PC-3 (cell line): Measurements from ENCODE around the gene DHX40. TPM values are rescaled to one million over a fixed set of nuclear protein-coding genes. Genes with fewer than 3 reads are reported as not detected.
A peak's percentile ranks its signal among the peaks of the same experiment; 100 is the strongest.

Source experiments
- ATAC-seq: fragments of 200-7000 bp; cut with Tn5 transposase; 2 replicates; pipeline ENCODE4 v1.9.1; 2020; ENCODE audit warnings: mild to moderate bottlenecking, moderate library complexity
- BruUV-seq: library from RNA; stranded (reverse); fragments of 400-500 nt; replicated peaks from 2 replicates; lab custom pipeline; 2021; lab: Mats Ljungman, UMichigan
- CTCF ChIA-PET: fragments of 300-600 bp; sonication (Branson Sonifier 250); formaldehyde crosslinking; loops from one replicate; lab custom pipeline; 2022; ENCODE audit warnings: antibody characterized with exemption; lab: Charles Lee
- POLR2A ChIA-PET: fragments of 300-600 bp; sonication (Branson Sonifier 250); formaldehyde crosslinking; loops from one replicate; lab custom pipeline; 2022; ENCODE audit warnings: antibody characterized with exemption; ENCODE audit not compliant: unreplicated experiment; lab: Charles Lee
- DNase-seq: peaks from one replicate; pipeline ENCODE4 v3.0.0-alpha.2; 2015
- H2AFZ ChIP-seq: fragments of 300-600 bp; sonication (generic); 2 replicates; pipeline ENCODE4 v1.6.0; 2016; ENCODE audit warnings: antibody characterized with exemption, low read length
- H3F3A ChIP-seq: fragments of 300-600 bp; sonication (generic); one replicate; pipeline ENCODE4 v1.6.0; 2017; ENCODE audit warnings: antibody characterized with exemption, low read length, control low read depth, mild to moderate bottlenecking; ENCODE audit not compliant: unreplicated experiment
- H3K27ac ChIP-seq: fragments of 300-600 bp; sonication (generic); 2 replicates; pipeline ENCODE4 v1.5.1; 2016; ENCODE audit warnings: mild to moderate bottlenecking, low read length
- H3K27me3 ChIP-seq: fragments of 300-600 bp; sonication (generic); 2 replicates; pipeline ENCODE4 v1.6.1; 2016; ENCODE audit warnings: low read length, mixed read lengths
- H3K36me3 ChIP-seq: fragments of 300-600 bp; sonication (generic); 2 replicates; pipeline ENCODE4 v1.6.1; 2016; ENCODE audit warnings: low read depth, mixed run types, low read length, mixed read lengths
- H3K4me1 ChIP-seq: fragments of 300-600 bp; sonication (generic); 2 replicates; pipeline ENCODE4 v1.5.1; 2016; ENCODE audit warnings: low read length; ENCODE audit not compliant: insufficient read depth
- H3K4me2 ChIP-seq: fragments of 300-600 bp; sonication (generic); 2 replicates; pipeline ENCODE4 v1.6.0; 2016; ENCODE audit warnings: low read length
- H3K4me3 ChIP-seq: fragments of 300-600 bp; sonication (generic); 2 replicates; pipeline ENCODE4 v1.5.1; 2016; ENCODE audit warnings: mild to moderate bottlenecking, low read length, mixed read lengths
- H3K79me2 ChIP-seq: fragments of 300-600 bp; sonication (generic); 2 replicates; pipeline ENCODE4 v1.6.1; 2017; ENCODE audit warnings: low read length, mixed read lengths
- H3K9ac ChIP-seq: fragments of 300-600 bp; sonication (generic); 2 replicates; pipeline ENCODE4 v1.6.0; 2016; ENCODE audit warnings: mild to moderate bottlenecking, low read length
- H3K9me2 ChIP-seq: fragments of 300-600 bp; sonication (generic); replicated peaks from 2 replicates; pipeline ENCODE4 v1.6.1; 2016; ENCODE audit warnings: mixed run types, low read length, mixed read lengths
- H3K9me3 ChIP-seq: fragments of 300-600 bp; sonication (generic); 2 replicates; pipeline ENCODE4 v1.6.1; 2016; ENCODE audit warnings: low read length, mixed read lengths
- H4K20me1 ChIP-seq: fragments of 300-600 bp; sonication (generic); 2 replicates; pipeline ENCODE4 v1.6.1; 2016; ENCODE audit warnings: low read length, mixed read lengths
- EZH2 ChIP-seq: fragments of 300-600 bp; sonication (generic); IDR thresholded peaks from one replicate; pipeline ENCODE4 v1.6.1; 2017; ENCODE audit warnings: antibody characterized with exemption, mild to moderate bottlenecking, low read length; ENCODE audit not compliant: unreplicated experiment
- EZH2phosphoT487 ChIP-seq: fragments of 300-600 bp; sonication (generic); IDR thresholded peaks from 2 replicates; pipeline ENCODE4 v1.6.1; 2018; ENCODE audit warnings: mild to moderate bottlenecking, antibody characterized with exemption, low read length, borderline replicate concordance
- intact Hi-C: fragments of 100-400 bp; cut with micrococcal nuclease; formaldehyde crosslinking; loops from 2 replicates; pipeline ENCODE4 v1.9.0; 2023
- total RNA-seq: library from RNA; depleted of rRNA; stranded (reverse); fragments of >200 nt; gene quantifications from 2 replicates; pipeline ENCODE4 v1.2.3, GENCODE V29; 2014
- TF ChIP-seq, protein P1 (sequence below): fragments of 300-600 bp; sonication (generic); conservative IDR thresholded peaks from 2 replicates; pipeline ENCODE4 v1.5.1; 2017; ENCODE audit warnings: antibody characterized with exemption, low read depth, mild to moderate bottlenecking, low read length

Gene DHX40
- total RNA-seq, 1 experiment from 2014 or later, result 38.9 TPM

GRCh38 chr17:59617156-59617732 is 51.8 kb downstream of the DHX40 start:
- Histone ChIP-seq H3K9me3 (no peaks in the 10 kb centered on the region), H3K79me2 (peaks cover 49% of the 10 kb centered on the region), H2AFZ (no peak overlapping the region), H3K4me2 (peak overlapping the region; percentile 88), H3K9me2 (no peaks in the 10 kb centered on the region), H3K36me3 (no peaks in the 10 kb centered on the region), H3K27me3 (no peaks in the 10 kb centered on the region), H3K27ac (no peak overlapping the region), H3K4me3 (peak overlapping the region; percentile 97), H3F3A (no peaks in the 10 kb centered on the region), H3K9ac (peak overlapping the region; percentile 99; the same call in 1 of the 2 replicates), H3K4me1 (peaks cover 24% of the 10 kb centered on the region), H4K20me1 (peaks cover 16% of the 10 kb centered on the region)
- POLR2A ChIA-PET, result no interaction called here
- no peak for ATAC-seq
- BruUV-seq, result no TSS peak
- intact Hi-C loops, result loop anchor here (10.0 kb wide), 1 partner anchor 92 kb away; no protein-coding TSS in a partner anchor
- CTCF ChIA-PET, result interaction anchor here (0.7 kb wide), 1 partner anchor 157 kb away, joined by 4 read pairs; no protein-coding TSS in a partner anchor
- TF ChIP-seq EZH2 (no peak), EZH2phosphoT487 (no peak)
- TF ChIP-seq, protein P1, sequence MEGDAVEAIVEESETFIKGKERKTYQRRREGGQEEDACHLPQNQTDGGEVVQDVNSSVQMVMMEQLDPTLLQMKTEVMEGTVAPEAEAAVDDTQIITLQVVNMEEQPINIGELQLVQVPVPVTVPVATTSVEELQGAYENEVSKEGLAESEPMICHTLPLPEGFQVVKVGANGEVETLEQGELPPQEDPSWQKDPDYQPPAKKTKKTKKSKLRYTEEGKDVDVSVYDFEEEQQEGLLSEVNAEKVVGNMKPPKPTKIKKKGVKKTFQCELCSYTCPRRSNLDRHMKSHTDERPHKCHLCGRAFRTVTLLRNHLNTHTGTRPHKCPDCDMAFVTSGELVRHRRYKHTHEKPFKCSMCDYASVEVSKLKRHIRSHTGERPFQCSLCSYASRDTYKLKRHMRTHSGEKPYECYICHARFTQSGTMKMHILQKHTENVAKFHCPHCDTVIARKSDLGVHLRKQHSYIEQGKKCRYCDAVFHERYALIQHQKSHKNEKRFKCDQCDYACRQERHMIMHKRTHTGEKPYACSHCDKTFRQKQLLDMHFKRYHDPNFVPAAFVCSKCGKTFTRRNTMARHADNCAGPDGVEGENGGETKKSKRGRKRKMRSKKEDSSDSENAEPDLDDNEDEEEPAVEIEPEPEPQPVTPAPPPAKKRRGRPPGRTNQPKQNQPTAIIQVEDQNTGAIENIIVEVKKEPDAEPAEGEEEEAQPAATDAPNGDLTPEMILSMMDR, result no peak
- peak; percentile 54 for DNase-seq

GRCh38 chr17:59619035-59619297 is 53.6 kb downstream of the DHX40 start:
- intact Hi-C loops, result loop anchor here (1.0 to 10.0 kb wide), 3 partner anchors 54 to 94 kb away; partner anchors contain the start of genes DHX40, PTRH2 and VMP1
- TSS peak; percentile 87 for BruUV-seq

More at GRCh38 chr17:59619035-59619297, 53.6 kb downstream of the DHX40 start:
- H3F3A ChIP-seq, result no peaks in the 10 kb centered on the region
- no peaks in the 10 kb centered on the region for H3K9me2 ChIP-seq
- DNase-seq (no peak), ATAC-seq (no peak)
- ChIA-PET POLR2A (interaction anchor here (0.6 to 1.5 kb wide), 8 partner anchors 16 to 409 kb away, joined by 3 to 13 read pairs (median 6); partner anchors contain the start of genes PTRH2, SMG8 and VMP1), CTCF (interaction anchor here (0.9 kb wide), 1 partner anchor 11 kb away, joined by 4 read pairs; no protein-coding TSS in a partner anchor)
- H3K36me3 ChIP-seq, result peaks cover 3% of the 10 kb centered on the region; the same call in 1 of the 2 replicates
- H3K9ac ChIP-seq, result peak overlapping the region; percentile 99
- peak overlapping the region; percentile 88 for H3K4me2 ChIP-seq
- H3K27me3 ChIP-seq, result no peaks in the 10 kb centered on the region
- H3K27ac ChIP-seq, result peak overlapping the region; percentile 97
- no peaks in the 10 kb centered on the region for H3K9me3 ChIP-seq
- H3K4me3 ChIP-seq, result peak overlapping the region; percentile 97
- peaks cover 41% of the 10 kb centered on the region for H3K4me1 ChIP-seq
- H4K20me1 ChIP-seq, result peaks cover 34% of the 10 kb centered on the region
- H2AFZ ChIP-seq, result peak overlapping the region; percentile 84
- peaks cover 66% of the 10 kb centered on the region for H3K79me2 ChIP-seq
- TF ChIP-seq EZH2phosphoT487 (no peak), EZH2 (no peak)
- TF ChIP-seq, protein P1, result no peak
